HUES64 (cell line): ENCODE data around the gene MIGA2.

ENCODE experiments used
- H3K27ac ChIP-seq: 2 replicates; pipeline ENCODE4 v1.7.0; 2013; ENCODE audit warnings: low read depth, low read length, inconsistent platforms
- H3K27me3 ChIP-seq: 2 replicates; pipeline ENCODE4 v1.6.1; 2013; ENCODE audit warnings: mild to moderate bottlenecking, low read length; ENCODE audit not compliant: insufficient read depth
- H3K36me3 ChIP-seq: 2 replicates; pipeline ENCODE4 v1.6.1; 2013; ENCODE audit warnings: mild to moderate bottlenecking, low read length; ENCODE audit not compliant: insufficient read depth
- H3K4me1 ChIP-seq: 2 replicates; pipeline ENCODE4 v1.6.1; 2013; ENCODE audit warnings: mild to moderate bottlenecking, low read length, moderate library complexity; ENCODE audit not compliant: insufficient read depth
- H3K4me3 ChIP-seq: 2 replicates; pipeline ENCODE4 v1.5.1; 2013; ENCODE audit warnings: mild to moderate bottlenecking, low read length, moderate library complexity
- H3K9ac ChIP-seq: 2 replicates; pipeline ENCODE4 v1.6.1; 2013; ENCODE audit warnings: mild to moderate bottlenecking, low read depth, low read length
- H3K9me3 ChIP-seq: 2 replicates; pipeline ENCODE4 v1.6.1; 2013; ENCODE audit warnings: low read depth, low read length; ENCODE audit not compliant: insufficient read depth
- WGBS: fragments of 150-250, 120-280 bp; methylation state at CpG from one replicate; pipeline ENCODE4 v1.1.7; 2013; ENCODE audit warnings: missing lambda C conversion rate; 5-methylcytosine and 5-hydroxymethylcytosine counted together

Gene MIGA2

GRCh38 chr9:129012343-129012742, 24.1 kb upstream of the MIGA2 start:
- no peak overlapping the region for H3K27ac ChIP-seq
- H3K9me3 ChIP-seq = no peaks in the 10 kb centered on the region
- H3K9ac ChIP-seq = no peak overlapping the region
- H3K4me1 ChIP-seq = no peaks in the 10 kb centered on the region
- no peak overlapping the region for H3K4me3 ChIP-seq
- no peaks in the 10 kb centered on the region for H3K27me3 ChIP-seq
- 95% methylated on average over 7 of the region's 7 CpGs for WGBS
- H3K36me3 ChIP-seq = peaks cover 69% of the 10 kb centered on the region

- no peak overlapping the region for H3K4me3 ChIP-seq
- H3K4me1 ChIP-seq = no peaks in the 10 kb centered on the region
- H3K9ac ChIP-seq = no peak overlapping the region
- 91% methylated on average over 16 of the region's 16 CpGs for WGBS
- no peaks in the 10 kb centered on the region for H3K27me3 ChIP-seq
- no peak overlapping the region for H3K27ac ChIP-seq
- peaks cover 62% of the 10 kb centered on the region for H3K36me3 ChIP-seq
- no peaks in the 10 kb centered on the region for H3K9me3 ChIP-seq
Measured at GRCh38 chr9:129012893-129013448, 23.5 kb upstream of the MIGA2 start.

- Histone ChIP-seq H3K27ac (no peak overlapping the region; the same call in 1 of the 2 replicates), H3K4me3 (no peak overlapping the region), H3K9me3 (no peaks in the 10 kb centered on the region), H3K9ac (no peak overlapping the region), H3K27me3 (no peaks in the 10 kb centered on the region), H3K36me3 (peaks cover 56% of the 10 kb centered on the region), H3K4me1 (no peaks in the 10 kb centered on the region)
- 96% methylated on average over 11 of the region's 11 CpGs for WGBS
Measured at GRCh38 chr9:129013674-129014073, 22.8 kb upstream of the MIGA2 start.

GRCh38 chr9:129014124-129014523, 22.3 kb upstream of the MIGA2 start:
- Histone ChIP-seq H3K4me1 (no peaks in the 10 kb centered on the region), H3K4me3 (no peak overlapping the region), H3K9me3 (no peaks in the 10 kb centered on the region), H3K36me3 (peaks cover 58% of the 10 kb centered on the region), H3K27me3 (no peaks in the 10 kb centered on the region), H3K27ac (no peak overlapping the region; the same call in 1 of the 2 replicates), H3K9ac (no peak overlapping the region)
- WGBS = 97% methylated on average over 11 of the region's 11 CpGs

GRCh38 chr9:129014608-129015007, 21.8 kb upstream of the MIGA2 start:
- Histone ChIP-seq H3K9ac (no peak overlapping the region), H3K4me1 (no peaks in the 10 kb centered on the region), H3K9me3 (no peaks in the 10 kb centered on the region), H3K4me3 (no peak overlapping the region), H3K27ac (no peak overlapping the region), H3K27me3 (no peaks in the 10 kb centered on the region), H3K36me3 (peaks cover 59% of the 10 kb centered on the region)
- 95% methylated on average over 8 of the region's 8 CpGs for WGBS

- Histone ChIP-seq H3K9me3 (no peaks in the 10 kb centered on the region), H3K4me3 (no peak overlapping the region), H3K27me3 (no peaks in the 10 kb centered on the region), H3K9ac (no peak overlapping the region), H3K36me3 (peaks cover 11% of the 10 kb centered on the region; the same call in 1 of the 2 replicates), H3K4me1 (peaks cover 5% of the 10 kb centered on the region; the same call in 1 of the 2 replicates), H3K27ac (no peak overlapping the region)
- WGBS = 91% methylated on average over 8 of the region's 8 CpGs
Measured at GRCh38 chr9:129021091-129021490, 15.3 kb upstream of the MIGA2 start.

GRCh38 chr9:129022037-129022436, 14.4 kb upstream of the MIGA2 start:
- H3K27ac ChIP-seq = no peak overlapping the region
- peaks cover 8% of the 10 kb centered on the region; the same call in 1 of the 2 replicates for H3K36me3 ChIP-seq
- no peaks in the 10 kb centered on the region for H3K9me3 ChIP-seq
- no peak overlapping the region for H3K9ac ChIP-seq
- H3K27me3 ChIP-seq = no peaks in the 10 kb centered on the region
- H3K4me1 ChIP-seq = peaks cover 10% of the 10 kb centered on the region; the same call in 1 of the 2 replicates
- WGBS = 85% methylated on average over 9 of the region's 9 CpGs
- no peak overlapping the region for H3K4me3 ChIP-seq

- Histone ChIP-seq H3K27ac (peak overlapping the region; percentile 10; the same call in 1 of the 2 replicates), H3K9ac (no peak overlapping the region)
- 73% methylated on average over 16 of the region's 16 CpGs for WGBS
Measured at GRCh38 chr9:129023036-129023907, 13.2 kb upstream of the MIGA2 start.

GRCh38 chr9:129023908-129024233, 12.6 kb upstream of the MIGA2 start:
- peak overlapping the region; percentile 10; the same call in 1 of the 2 replicates for H3K27ac ChIP-seq

More at GRCh38 chr9:129023036-129023907, 13.2 kb upstream of the MIGA2 start:
- Histone ChIP-seq H3K9me3 (no peaks in the 10 kb centered on the region), H3K27me3 (no peaks in the 10 kb centered on the region), H3K36me3 (peaks cover 6% of the 10 kb centered on the region; the same call in 1 of the 2 replicates), H3K4me1 (peaks cover 10% of the 10 kb centered on the region; the same call in 1 of the 2 replicates), H3K4me3 (no peak overlapping the region)

GRCh38 chr9:129026442-129027223, 9.8 kb upstream of the MIGA2 start:
- WGBS = 60% methylated on average over 17 of the region's 17 CpGs
- Histone ChIP-seq H3K4me3 (peak overlapping the region; percentile 86), H3K27me3 (no peaks in the 10 kb centered on the region), H3K27ac (0 out of 2 replicates have a peak overlapping the region, but pooled peaks have one; percentile 6), H3K9me3 (no peaks in the 10 kb centered on the region), H3K36me3 (no peaks in the 10 kb centered on the region), H3K9ac (no peak overlapping the region), H3K4me1 (peaks cover 10% of the 10 kb centered on the region; the same call in 1 of the 2 replicates)

More at GRCh38 chr9:129023908-129024233, 12.6 kb upstream of the MIGA2 start:
- Histone ChIP-seq H3K9ac (no peak overlapping the region), H3K27me3 (no peaks in the 10 kb centered on the region), H3K9me3 (no peaks in the 10 kb centered on the region), H3K4me1 (peaks cover 10% of the 10 kb centered on the region; the same call in 1 of the 2 replicates), H3K36me3 (peaks cover 4% of the 10 kb centered on the region; the same call in 1 of the 2 replicates), H3K4me3 (no peak overlapping the region)
- WGBS = 83% methylated on average over 4 of the region's 4 CpGs
